Activated CD4-positive, alpha-beta T cell treated with anti-CD3 and anti-CD28 coated beads, Interleukin-2, Interleukin-4, amounts not matched to agents 100 ng/mL and 50 ng/mL, durations not matched to agents 16 hours and 8 hours (primary cell): ENCODE results near the gene TNFRSF19.
"Not testable (repeated sequence)": the region's sequence is repeated elsewhere in the genome, so short reads cannot be mapped to it uniquely, and the experiment has no call there.

Experiments
- DNase-seq: peaks from one replicate; pipeline ENCODE4 v3.0.0-alpha.2; 2020; ENCODE audit warnings: low spot score

TNFRSF19 gene

DNA sequence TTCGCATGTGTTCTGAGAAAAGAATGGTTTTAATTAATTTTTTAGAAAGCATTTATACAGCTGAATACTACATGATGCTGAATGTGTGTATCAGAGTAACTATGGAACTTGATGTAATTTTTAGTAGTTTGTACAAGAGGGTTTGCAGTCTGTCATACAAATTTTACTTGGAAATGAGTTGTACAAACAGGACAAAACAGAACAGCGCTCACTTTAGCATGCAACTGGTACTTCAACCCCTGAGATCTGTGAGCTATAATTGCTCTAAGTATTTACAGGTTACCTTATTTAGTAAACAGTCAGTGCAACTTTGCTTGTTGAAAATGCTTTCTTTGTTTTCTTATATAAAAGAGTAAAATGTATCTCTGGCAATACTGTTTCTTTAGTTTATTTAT, 706 bp downstream of the TNFRSF19 start:
- DNase-seq = no peak

DNA sequence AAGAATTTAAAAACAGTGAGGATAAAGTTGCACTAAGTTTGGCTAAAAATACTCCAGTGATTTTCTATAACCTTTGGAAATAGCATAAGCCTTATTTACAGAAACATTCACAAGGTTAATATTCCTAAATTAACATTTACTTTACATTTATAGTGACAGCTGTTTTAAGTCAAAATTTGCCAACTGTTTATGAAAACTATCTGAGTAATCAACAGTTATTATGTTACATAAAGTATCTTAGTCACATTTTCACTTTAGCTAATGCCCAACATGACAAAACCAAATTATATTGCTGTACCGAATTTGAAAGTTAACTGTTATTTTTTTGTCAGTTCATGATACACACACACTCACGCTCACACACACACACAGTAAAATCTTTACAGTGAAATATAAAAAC, 1.2 kb downstream of the TNFRSF19 start:
- DNase-seq = no peak

DNA sequence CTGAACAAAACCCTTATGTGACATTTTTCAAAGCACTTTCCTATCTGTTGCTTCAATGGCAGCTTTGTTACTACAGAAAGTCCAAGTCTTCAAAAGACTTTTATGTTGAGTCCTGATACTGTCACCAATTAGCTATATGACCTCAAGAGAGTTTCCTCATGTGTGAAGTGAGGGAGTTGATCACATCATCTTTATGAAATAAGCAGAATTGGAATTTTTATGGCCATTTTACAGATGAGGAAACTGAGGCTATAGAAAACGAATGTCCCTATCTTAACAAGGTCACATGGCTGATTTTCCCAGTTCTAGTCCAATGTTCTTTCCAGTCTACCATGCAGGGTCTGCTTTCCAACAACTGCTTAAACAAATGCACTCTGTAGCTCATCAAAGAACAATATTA, 2.6 kb downstream of the TNFRSF19 start:
- DNase-seq = no peak

DNA sequence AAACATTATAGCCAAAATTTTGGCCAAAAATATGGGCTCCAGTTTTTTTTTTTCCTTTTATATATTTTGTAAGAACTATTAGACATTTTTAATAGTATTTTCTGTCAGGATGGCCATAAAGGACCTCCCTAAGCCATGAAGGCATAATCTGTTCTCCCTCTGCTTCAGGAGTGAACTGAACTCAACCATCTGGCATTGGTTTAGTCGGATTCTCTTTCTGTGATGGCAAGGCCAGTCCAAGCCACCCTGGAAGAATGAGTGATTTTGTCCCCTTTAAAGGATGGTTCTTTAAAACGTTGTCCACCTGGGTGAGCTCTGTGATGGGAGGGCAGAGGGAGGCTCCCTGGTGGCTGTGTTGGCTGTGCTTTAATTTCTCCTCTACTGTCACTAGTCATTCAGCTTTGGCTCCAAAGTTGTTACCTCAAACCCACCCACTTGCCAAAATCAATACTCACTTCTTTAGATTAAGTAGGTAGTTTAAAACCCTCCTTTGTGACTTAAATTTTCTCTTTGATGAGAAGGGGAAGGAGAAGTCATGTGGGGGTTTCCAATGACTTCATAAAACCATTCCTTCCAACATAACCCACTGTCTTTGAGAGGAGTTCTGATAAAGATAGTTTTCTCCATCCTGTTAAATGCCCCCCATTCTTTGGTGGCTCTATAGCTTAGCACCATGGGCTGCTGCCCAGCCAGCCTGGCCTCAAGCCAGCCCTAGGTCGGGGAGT, 4.4 kb downstream of the TNFRSF19 start:
- DNase-seq = no peak

DNA sequence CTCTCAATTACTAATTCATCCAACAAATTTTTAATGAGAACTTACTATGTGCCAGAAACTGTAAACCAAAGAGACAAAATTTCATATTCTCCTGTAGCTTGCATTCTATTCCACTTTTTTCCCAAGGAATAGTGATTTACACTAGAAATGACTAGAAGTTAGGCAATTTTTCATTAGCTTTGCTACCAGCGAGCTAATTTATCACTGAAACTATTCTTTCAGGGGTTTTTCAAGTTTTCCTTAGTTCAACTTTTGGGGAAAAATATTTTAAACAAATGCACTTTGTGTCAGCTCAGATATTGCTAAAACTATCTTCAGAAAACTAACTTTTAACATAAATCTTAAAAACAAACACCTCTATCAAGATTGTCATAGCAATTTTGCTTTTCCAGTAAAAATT, 5.4 kb downstream of the TNFRSF19 start:
- no peak for DNase-seq

DNA sequence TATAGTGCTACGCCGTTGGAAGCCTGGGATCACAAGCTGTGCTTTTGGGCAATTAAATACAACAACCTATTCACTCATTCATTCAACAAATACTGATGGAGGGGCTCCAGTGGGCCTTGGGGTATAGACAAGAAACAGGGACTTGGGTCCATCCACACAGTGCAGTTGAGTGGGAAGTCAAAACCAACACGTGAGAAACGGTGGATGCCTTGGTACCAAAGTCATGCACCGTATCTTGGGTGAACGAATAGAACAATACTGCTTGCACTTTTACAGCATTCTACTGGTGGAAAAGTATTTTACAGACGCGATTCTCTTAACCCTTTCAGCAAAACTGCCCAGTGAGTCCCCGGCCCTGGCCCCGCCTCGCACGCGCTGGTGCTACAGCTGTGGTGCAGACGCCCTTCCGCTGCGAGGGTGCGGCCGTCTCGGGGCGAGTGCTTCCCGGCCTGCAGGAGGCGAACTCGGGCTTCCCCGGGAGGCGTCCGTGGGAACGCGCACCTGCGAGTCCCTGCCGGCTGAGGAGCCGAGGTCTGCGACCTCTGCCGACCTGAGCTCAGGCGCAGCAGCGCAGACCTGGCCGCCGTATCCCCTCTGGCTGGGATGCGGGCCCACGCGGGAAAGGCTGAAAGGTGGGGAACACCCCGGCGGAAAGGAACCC, 8.3 kb downstream of the TNFRSF19 start:
- peak; percentile 76 for DNase-seq

DNA sequence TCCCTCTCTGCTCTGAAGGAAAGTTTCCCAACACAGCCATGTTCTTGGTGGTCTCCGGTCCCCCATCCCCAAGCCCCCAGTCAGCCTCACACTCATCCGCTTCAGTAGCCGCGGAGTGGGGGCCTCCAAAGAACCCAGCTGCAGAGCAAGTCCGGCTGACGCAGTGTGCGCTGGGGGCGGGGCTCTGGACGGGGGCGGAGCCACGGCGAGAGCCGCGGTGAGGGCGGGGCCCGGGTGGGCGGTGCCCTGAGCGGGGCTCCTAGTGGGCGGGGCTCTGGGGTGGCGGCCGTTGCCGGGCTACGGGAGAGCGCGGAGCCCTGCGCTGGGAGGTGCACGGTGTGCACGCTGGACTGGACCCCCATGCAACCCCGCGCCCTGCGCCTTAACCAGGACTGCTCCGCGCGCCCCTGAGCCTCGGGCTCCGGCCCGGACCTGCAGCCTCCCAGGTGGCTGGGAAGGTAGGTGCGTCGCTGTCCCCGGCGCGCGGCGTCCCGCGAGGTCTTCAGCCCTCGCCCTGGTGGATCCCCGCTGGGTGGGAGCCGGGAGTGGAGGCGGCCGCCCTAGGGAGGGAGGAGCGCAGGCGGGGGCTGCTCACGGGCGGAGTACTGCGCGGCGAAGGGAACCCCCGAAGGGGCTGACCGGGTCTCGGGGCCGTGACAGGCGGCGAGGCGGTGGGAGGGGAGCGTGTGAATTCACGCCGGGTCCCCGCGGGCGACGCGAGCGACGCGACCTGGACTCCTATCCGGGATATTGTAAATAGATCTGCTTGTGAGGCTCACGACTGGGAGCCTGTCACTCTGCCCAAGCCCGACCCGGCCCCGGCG, 9.1 kb downstream of the TNFRSF19 start:
- peak; percentile 92 for DNase-seq

DNA sequence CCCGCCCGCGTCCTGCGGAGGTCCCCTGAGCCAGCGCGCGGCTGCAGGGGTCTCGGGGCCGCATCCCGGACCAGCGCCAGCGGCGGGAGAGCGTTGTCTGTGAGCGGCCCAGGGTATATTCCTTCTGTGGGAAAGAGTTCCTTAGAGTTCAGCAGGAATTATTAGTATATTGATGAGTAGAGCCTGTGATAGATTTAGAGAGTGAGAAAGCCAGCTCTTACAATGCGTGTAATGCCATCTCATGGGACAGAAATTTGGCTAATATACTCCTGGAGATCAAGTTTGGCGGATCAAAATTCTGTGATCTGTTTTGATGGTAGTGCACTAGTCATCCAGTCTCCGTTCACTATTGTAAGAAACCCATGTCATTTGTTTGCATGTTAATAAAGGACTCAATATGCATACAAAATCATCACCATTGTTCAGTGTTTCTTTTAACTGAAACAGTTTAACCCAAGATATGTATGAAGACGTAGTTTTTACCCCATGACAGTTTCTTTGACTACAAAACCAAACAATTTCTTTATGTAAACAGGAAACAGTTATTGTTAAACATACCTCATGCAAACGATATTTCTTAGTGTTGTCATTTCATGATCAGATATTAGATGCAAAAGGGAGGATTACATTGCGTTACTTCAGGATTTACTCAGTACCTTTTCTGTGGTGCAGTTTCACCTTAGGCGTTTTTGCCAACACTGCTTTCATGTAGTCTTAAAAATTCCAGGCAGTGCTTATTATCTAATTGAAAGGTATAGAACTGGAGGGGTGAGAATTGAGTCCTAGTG, 9.9 kb downstream of the TNFRSF19 start:
- peak; percentile 37 for DNase-seq

DNA sequence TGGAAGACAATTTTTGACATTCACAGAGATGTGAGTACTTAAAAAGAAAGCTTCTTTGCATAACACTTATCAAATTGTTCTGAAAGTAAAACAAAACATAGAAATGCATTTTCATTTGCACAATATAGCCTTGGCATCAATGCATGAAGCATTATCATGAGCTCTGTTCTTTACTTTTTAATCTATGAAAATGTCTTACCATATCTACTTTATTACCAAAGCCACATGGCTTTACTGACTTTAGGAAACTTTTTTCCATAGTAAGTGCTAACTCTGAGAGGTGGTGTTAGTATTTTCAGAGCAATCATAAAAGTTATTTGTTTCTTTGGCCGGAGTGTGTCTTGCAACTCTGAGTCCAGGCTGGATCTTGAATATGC, 10.5 kb downstream of the TNFRSF19 start:
- no peak for DNase-seq

DNA sequence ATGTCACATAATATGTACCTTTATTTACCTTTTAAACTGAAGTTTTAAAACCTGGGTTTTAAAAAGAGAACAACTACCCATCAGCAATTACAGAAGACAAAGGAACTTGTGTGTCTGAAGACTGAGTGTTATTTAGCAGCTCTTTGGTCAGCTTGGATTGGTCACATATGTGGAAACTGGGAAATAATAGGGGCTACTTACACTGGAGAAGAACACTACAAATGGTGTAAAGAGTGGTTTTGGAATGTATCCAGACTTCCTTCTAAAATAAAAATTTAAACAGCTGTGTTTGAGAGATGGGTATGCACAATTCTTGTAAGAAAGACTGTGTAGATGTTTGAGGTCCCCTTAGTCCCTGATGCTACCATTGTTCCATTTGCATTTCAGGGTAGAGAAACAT, 13.3 kb downstream of the TNFRSF19 start:
- no peak for DNase-seq

DNA sequence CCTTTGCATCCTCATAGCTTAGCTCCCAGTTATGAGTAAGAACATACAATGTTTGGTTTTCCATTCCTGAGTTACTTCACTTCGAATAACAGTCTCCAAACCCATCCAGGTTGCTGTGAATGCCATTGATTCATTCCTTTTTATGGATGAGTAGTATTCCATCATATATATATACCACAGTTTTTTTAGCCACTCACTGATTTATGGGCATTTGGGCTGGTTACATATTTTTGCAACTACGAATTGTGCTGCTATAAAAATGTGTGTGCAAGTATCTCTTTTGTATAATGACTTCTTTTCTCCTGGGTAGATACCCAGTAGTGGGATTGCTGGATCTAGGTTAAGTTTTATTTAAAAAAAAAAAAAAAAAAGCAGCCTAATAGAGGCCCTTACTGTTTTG, 14.1 kb downstream of the TNFRSF19 start:
- DNase-seq = no peak

DNA sequence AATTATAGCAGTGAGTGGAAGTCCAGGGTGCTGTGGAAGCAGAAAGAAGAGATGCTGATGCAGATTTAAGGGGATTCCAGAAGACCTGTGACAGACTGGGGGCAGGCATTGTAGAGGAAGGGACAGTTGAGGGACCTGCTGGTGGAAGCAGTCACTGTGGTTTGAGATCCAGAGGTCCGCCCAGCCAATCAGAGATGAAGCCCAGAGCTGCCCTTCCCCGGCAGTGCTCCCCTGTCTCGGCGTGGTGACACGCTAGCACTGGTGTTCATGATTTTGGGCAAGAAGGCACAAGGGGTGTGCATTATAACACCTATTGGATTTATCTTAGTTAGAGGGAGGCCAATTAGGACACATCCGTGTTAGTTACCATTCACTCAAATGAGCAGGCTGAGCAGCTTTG, 16.1 kb downstream of the TNFRSF19 start:
- DNase-seq = no peak

DNA sequence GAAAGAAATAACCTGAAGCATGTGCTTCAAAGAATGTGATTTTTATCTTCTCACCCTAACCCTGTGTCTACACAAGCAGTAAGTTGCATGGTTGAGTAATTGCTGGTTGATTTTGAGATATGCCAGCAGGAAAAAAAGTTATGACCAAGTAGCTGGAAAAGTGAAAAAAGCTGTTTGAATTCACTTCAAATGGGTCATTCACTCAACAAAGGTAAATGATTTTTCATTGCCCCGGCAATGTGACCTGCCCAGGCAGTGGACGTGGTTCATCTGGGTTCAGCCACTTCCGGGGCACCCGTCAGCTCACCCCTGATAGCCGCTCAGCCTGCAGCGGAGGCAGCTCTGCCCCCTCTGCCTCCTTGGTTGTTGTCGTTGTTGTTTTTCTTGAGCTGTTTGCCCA, 18.5 kb downstream of the TNFRSF19 start:
- no peak for DNase-seq

DNA sequence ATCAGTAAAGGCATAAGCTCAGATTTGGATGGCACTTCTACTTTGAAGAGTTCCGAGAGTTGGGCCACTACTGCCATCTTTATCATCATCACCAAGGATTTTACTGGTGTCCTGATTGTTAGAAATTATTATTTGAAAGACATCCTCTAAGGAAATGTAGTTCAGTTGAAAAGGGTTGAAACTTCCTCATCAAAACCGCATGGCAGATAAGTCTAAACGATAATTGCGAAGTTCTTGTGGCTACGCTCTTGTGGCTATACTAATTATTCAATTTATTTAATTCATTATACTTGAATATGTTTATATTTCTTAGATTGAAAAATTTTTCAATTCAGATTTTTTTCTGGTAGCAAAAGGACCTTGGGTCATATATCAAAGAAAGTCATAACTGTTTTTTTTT, 22.4 kb downstream of the TNFRSF19 start:
- no peak for DNase-seq

DNA sequence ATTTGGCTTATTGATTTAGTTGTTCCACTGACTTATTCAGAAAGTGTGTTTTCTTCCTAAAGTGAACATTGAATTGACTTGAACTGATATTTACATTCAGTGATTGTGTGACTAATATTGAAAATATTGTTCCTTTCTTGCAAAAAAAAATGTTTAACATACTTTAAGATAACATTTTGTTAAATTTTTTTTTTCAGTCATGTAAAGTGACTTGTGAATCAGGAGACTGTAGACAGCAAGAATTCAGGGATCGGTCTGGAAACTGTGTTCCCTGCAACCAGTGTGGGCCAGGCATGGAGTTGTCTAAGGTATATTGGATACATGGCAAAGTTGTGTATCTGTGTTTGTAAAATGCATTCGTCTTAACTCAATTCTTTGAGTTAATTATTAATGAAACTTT, 22.9 kb downstream of the TNFRSF19 start:
- no peak for DNase-seq

DNA sequence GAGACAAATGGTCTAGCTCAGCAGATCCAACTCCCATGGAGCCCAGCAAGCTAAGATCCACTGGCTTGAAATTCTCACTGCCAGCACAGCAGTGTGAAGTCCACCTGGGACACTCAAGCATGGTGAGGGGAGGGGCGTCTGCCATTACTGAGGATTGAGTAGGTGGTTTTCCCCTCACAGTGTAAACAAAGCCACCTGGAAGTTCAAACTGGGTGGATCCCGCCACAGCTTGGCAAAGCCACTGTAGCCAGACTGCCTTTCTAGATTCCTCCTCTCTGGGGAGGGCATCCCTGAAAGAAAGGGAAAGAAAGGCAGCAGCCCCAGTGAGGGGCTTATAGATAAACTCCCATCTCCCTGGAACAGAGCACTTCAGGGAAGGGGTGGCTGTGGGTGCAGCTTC, 24.1 kb downstream of the TNFRSF19 start:
- not testable (repeated sequence) for DNase-seq

DNA sequence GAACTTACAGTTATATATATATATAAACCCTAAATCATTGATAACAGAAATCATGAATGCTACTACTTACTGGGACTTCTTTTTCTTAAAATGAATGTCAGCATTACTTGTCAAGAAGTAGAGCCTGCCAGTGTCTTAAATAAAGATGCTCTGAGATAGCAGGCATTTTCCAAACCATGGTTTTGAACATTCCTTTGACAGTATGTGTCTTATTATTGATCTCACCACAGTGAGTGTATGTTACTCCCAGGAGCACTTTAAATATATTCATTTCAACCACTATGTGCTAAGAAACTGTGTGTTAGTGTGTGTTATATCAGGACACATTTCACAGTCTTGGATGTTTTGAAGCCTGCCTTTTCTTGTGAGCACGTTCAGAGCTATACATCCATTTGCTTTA, 28.2 kb downstream of the TNFRSF19 start:
- DNase-seq = no peak

DNA sequence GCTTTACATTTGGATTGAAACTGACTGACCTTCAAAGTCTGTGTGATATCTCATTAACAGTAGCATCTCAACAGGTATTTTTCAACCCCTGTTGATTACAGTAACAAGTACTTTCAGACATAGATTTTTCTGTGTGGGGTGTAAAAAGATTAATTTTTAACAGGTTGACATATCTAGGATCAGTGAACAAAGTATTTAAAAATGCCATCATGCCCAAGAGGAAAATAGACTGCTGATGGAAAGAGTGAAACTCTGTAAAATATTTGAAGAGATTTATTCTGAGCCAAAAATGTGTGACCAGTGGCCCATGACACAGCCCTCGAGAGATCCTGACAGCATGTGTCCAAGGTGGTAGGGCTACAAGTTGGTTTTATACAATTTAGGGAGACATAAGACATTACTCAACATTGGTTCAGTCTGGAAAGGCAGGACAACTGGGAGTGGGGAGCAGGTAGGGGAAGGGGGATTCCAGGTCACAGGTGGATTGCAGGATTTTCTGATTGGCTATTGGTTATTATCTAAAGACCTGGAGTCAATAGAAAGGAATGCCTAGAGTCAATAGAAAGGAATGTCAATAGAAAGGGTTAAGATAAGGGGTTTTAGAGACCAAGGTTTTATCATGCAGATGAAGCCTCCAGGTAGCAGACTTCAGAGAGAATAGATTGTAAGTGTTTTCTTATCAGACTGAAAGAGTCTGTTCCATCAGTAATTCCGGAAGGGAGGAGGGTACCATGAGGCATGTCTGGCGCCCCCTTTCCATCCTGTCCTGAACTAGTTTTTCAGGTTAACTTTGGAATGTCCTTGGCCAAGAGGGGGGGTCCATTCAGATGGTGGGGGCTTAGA, 29.1 kb downstream of the TNFRSF19 start:
- DNase-seq = no peak

DNA sequence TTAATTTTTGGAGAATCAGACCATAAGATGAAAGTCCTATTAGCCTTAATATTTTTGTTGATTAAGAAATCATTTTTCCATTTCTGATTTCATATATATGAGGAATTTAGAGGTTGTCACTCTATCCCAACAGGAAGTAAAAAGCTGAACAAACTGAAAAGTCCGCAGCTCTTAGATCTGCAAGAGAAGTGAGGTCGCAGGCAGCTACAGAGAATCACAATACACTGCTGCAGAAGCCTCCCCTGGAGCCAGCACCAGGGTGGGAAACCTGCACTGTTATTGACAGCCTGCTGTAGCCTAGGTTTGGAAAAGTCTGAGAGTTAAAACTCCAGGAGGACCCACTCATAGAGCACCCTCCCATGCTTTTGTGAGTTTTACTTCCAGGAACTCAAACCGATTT, 29.9 kb downstream of the TNFRSF19 start:
- no peak for DNase-seq

DNA sequence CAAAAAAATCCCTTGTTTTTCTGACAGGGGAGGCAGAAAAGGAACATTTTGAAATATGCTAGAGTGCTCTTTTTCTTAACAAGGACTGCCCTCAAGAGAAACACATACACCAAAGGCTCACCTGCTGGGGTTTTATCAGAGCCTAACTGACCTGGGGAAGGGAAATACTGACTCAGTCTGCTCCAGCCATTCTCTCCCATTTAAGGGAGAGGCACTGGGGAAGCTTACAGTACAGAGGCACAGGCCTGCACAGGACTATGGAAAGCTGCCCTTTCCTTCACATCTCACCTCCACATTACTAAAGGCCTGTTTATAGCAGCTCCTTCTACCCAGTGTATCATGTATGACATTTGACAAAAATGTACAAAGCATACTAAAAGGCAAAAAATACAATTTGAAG, 30.3 kb downstream of the TNFRSF19 start:
- DNase-seq = no peak

DNA sequence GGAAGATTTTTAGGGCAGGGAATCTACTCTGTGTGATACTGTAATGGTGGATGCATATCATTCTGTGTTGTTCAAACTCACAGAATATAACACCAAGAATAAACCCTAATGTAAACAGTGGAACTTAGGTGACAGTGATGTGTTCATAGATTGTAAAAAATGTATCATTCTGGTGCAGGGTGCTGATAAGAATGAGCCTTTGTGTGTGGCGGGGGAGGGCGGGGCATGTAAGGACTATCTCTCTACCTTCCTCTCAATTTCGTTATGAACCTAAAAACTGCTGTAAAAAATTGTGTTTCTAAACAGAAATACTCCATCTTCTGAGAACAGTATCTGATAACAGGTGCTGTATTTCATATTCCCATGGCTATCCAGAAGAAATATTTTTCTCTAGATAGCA, 35.6 kb downstream of the TNFRSF19 start:
- DNase-seq = no peak

DNA sequence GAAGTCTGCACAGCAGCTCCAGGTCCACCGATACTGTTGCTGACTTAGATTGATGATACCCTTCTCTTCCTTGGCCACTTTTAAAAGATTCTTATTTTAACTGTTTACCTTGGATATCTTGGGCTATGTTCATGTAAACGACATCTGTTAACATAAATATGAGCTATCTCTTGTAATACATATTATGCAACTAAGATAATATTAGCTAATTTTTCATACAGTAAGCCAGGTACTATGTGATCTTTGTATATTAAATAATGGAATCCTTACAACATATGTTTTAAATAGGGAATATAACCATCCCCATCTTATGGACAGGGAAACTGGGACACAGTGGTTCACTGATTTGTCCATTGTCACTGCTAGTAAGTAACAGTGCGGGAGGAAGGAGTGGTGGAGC, 37.9 kb downstream of the TNFRSF19 start:
- DNase-seq = no peak
